SK-N-SH (cell line): ENCODE data around the gene FOXA3. TPM values are rescaled to one million over a fixed set of nuclear protein-coding genes. Genes with fewer than 3 reads are reported as not detected.

Source experiments
- CTCF ChIA-PET: fragments of 300-600, 350-600 bp; formaldehyde crosslinking; extraction: SDS; loops from one replicate; lab custom pipeline; 2021; lab: Yijun Ruan, JAX
- POLR2A ChIA-PET: fragments of 350-600 bp; sonication (Branson Sonifier 250); formaldehyde crosslinking; extraction: SDS; loops from one replicate; lab custom pipeline; 2020; ENCODE audit warnings: antibody characterized with exemption, inconsistent platforms; lab: Yijun Ruan, JAX
- DNase-seq: peaks from one replicate; pipeline ENCODE4 v3.0.0; 2012
- H2AFZ ChIP-seq: fragments of 200-600 bp; sonication (generic); 2 replicates; pipeline ENCODE4 v1.8.1; 2016; ENCODE audit warnings: antibody characterized with exemption, mild to moderate bottlenecking, low read depth
- H3F3A ChIP-seq: fragments of 200-600 bp; sonication (generic); replicated peaks from 2 replicates; pipeline ENCODE3; 2016; ENCODE audit warnings: antibody characterized with exemption, mild to moderate bottlenecking; ENCODE audit not compliant: insufficient read depth
- H3K27ac ChIP-seq, 2 experiments: fragments of 200-500 bp in 1 of 2; fragments of 200-600 bp in 1 of 2; sonication (Bioruptor generic) in 1 of 2; sonication (generic), shearing (Covaris generic) in 1 of 2; 2 replicates each; pipeline versions ENCODE4 v1.5.1 to v1.6.1; 2014 to 2016; ENCODE audit warnings: low read depth in 2 of 2, inconsistent platforms in 1 of 2, low read length in 1 of 2, mild to moderate bottlenecking in 1 of 2, mixed read lengths in 1 of 2
- H3K27me3 ChIP-seq: fragments of 200-600 bp; sonication (generic), shearing (Covaris generic); 2 replicates; pipeline ENCODE4 v1.6.1; 2016; ENCODE audit warnings: mixed run types; ENCODE audit not compliant: insufficient read depth
- H3K36me3 ChIP-seq, 2 experiments: fragments of 200-500 bp in 1 of 2; fragments of 200-600 bp in 1 of 2; sonication (Bioruptor generic) in 1 of 2; sonication (generic) in 1 of 2; replicated peaks in 1 of 2; 2 replicates each; pipeline versions ENCODE3 to v1.5.1; 2014 to 2016; ENCODE audit warnings: low read length in 1 of 2, mild to moderate bottlenecking in 1 of 2; ENCODE audit not compliant: insufficient read depth in 2 of 2, control insufficient read depth in 1 of 2
- H3K4me1 ChIP-seq, 2 experiments: fragments of 200-500 bp in 1 of 2; fragments of 200-600 bp in 1 of 2; sonication (Bioruptor generic) in 1 of 2; sonication (generic), shearing (Covaris generic) in 1 of 2; 2 replicates each; pipeline versions ENCODE4 v1.5.1 to v1.6.1; 2014 to 2016; ENCODE audit warnings: low read depth in 1 of 2, low read length in 1 of 2, mixed run types in 1 of 2; ENCODE audit not compliant: insufficient read depth in 2 of 2, control insufficient read depth in 1 of 2
- H3K4me2 ChIP-seq: fragments of 200-600 bp; sonication (generic), shearing (Covaris generic); 2 replicates; pipeline ENCODE4 v1.6.1; 2017; ENCODE audit warnings: mixed run types
- H3K4me3 ChIP-seq, 2 experiments: fragments of 200-500 bp in 1 of 2; fragments of 200-600 bp in 1 of 2; sonication (Bioruptor generic) in 1 of 2; sonication (generic), shearing (Covaris generic) in 1 of 2; 2 replicates each; pipeline versions ENCODE4 v1.5.1 to v1.8.1; 2014 to 2016; ENCODE audit warnings: low read depth in 2 of 2, inconsistent platforms in 1 of 2, low read length in 1 of 2, mild to moderate bottlenecking in 1 of 2, mixed read lengths in 1 of 2, moderate library complexity in 1 of 2
- H3K79me2 ChIP-seq: fragments of 200-600 bp; sonication (generic); 2 replicates; pipeline ENCODE4 v1.8.1; 2017; ENCODE audit warnings: mild to moderate bottlenecking; ENCODE audit not compliant: insufficient read depth
- H3K9ac ChIP-seq: fragments of 200-600 bp; sonication (generic); 2 replicates; pipeline ENCODE4 v1.6.1; 2017; ENCODE audit warnings: mixed run types
- H3K9me2 ChIP-seq: fragments of 200-600 bp; sonication (generic); 2 replicates; pipeline ENCODE4 v1.6.1; 2017; ENCODE audit warnings: mixed run types
- H3K9me3 ChIP-seq: fragments of 200-600 bp; sonication (generic); 2 replicates; pipeline ENCODE4 v1.6.1; 2017; ENCODE audit warnings: mixed run types, mild to moderate bottlenecking, moderate library complexity
- H4K20me1 ChIP-seq: fragments of 200-600 bp; sonication (generic); 2 replicates; pipeline ENCODE4 v1.6.1; 2017; ENCODE audit warnings: mild to moderate bottlenecking, mixed run types; ENCODE audit not compliant: insufficient read depth
- CHD2 ChIP-seq: fragments of 150-350 bp; IDR thresholded peaks from 2 replicates; pipeline ENCODE4 v1.6.1; 2018; ENCODE audit warnings: low read length; ENCODE audit not compliant: partially characterized antibody
- ELF1 ChIP-seq: IDR thresholded peaks from 2 replicates; pipeline ENCODE4 v1.4.0; 2012
- EP300 ChIP-seq, 2 experiments: IDR thresholded peaks; 2 replicates each; pipeline versions ENCODE4 v1.4.0 to v1.6.1; 2012; ENCODE audit warnings: borderline replicate concordance in 1 of 2, low read depth in 1 of 2, low read length in 1 of 2
- FOSL2 ChIP-seq: IDR thresholded peaks from 2 replicates; pipeline ENCODE4 v1.4.0; 2012; ENCODE audit warnings: low read depth, mild to moderate bottlenecking, moderate library complexity, borderline replicate concordance
- FOXJ3 ChIP-seq: sonication (generic); formaldehyde crosslinking; IDR thresholded peaks from 2 replicates; pipeline ENCODE4 v1.5.1; 2020; ENCODE audit warnings: mild to moderate bottlenecking, missing genetic modification reagents
- FOXM1 ChIP-seq: IDR thresholded peaks from 2 replicates; pipeline ENCODE4 v1.4.0; 2012; ENCODE audit warnings: low read depth, mild to moderate bottlenecking
- GABPA ChIP-seq: IDR thresholded peaks from 2 replicates; pipeline ENCODE4 v1.4.0; 2012; ENCODE audit warnings: low read depth, mild to moderate bottlenecking
- GATA2 ChIP-seq: sonication (generic); formaldehyde crosslinking; IDR thresholded peaks from 2 replicates; pipeline ENCODE4 v1.5.0; 2020; ENCODE audit warnings: mild to moderate bottlenecking, missing genetic modification reagents
- JUND ChIP-seq: IDR thresholded peaks from 2 replicates; pipeline ENCODE4 v1.4.0; 2012
- MXI1 ChIP-seq: IDR thresholded peaks from 2 replicates; pipeline ENCODE4 v1.6.1; 2012; ENCODE audit warnings: mild to moderate bottlenecking, low read depth, low read length, improper control_type of control experiment
- NFIC ChIP-seq: IDR thresholded peaks from 2 replicates; pipeline ENCODE4 v1.4.0; 2012; ENCODE audit warnings: borderline replicate concordance
- NRF1 ChIP-seq: IDR thresholded peaks from 2 replicates; pipeline ENCODE4 v1.6.1; 2012; ENCODE audit warnings: low read depth, mild to moderate bottlenecking, low read length
- RAD21 ChIP-seq: IDR thresholded peaks from 2 replicates; pipeline ENCODE4 v1.6.1; 2012; ENCODE audit warnings: mild to moderate bottlenecking, low read length
- RFX5 ChIP-seq: IDR thresholded peaks from 2 replicates; pipeline ENCODE4 v1.6.1; 2012; ENCODE audit warnings: mild to moderate bottlenecking, improper control_type of control experiment, low read length
- RXRA ChIP-seq: IDR thresholded peaks from 2 replicates; pipeline ENCODE4 v1.4.0; 2012; ENCODE audit warnings: low read depth, mild to moderate bottlenecking, borderline replicate concordance
- SIN3A ChIP-seq: IDR thresholded peaks from 2 replicates; pipeline ENCODE4 v1.6.1; 2012; ENCODE audit warnings: low read depth, mild to moderate bottlenecking, low read length, moderate library complexity, borderline replicate concordance
- SMC3 ChIP-seq: IDR thresholded peaks from 2 replicates; pipeline ENCODE4 v1.6.1; 2012; ENCODE audit warnings: low read depth, low read length, improper control_type of control experiment
- TCF12 ChIP-seq: IDR thresholded peaks from 2 replicates; pipeline ENCODE4 v1.4.0; 2012
- YY1 ChIP-seq: IDR thresholded peaks from 2 replicates; pipeline ENCODE4 v1.4.0; 2012; ENCODE audit warnings: low read depth, mild to moderate bottlenecking
- WGBS: methylation state at CpG from one replicate; pipeline ENCODE4 v1.1.6; 2017; ENCODE audit warnings: low lambda C conversion rate; 5-methylcytosine and 5-hydroxymethylcytosine counted together
- polyA plus RNA-seq, 3 experiments: library from polyadenylated mRNA; depleted of rRNA; stranded (reverse); fragments of >200 nt; gene quantifications; 2 replicates each; pipeline ENCODE4 v1.2.3, GENCODE V29; 2012
- TF ChIP-seq, protein P1 (sequence below): fragments of 200-600 bp; sonication (generic); IDR thresholded peaks from 2 replicates; pipeline ENCODE4 v1.6.1; 2017; ENCODE audit warnings: antibody characterized with exemption, mild to moderate bottlenecking, moderate library complexity
- TF ChIP-seq, protein P2 (sequence below): IDR thresholded peaks from 2 replicates; pipeline ENCODE4 v1.4.0; 2012; ENCODE audit warnings: low read depth, borderline replicate concordance
- TF ChIP-seq, protein P3 (sequence below): IDR thresholded peaks from 2 replicates; pipeline ENCODE4 v1.4.0; 2012; ENCODE audit warnings: low read depth, borderline replicate concordance
- TF ChIP-seq, protein P4 (sequence below): fragments of 150-350 bp; IDR thresholded peaks from 2 replicates; pipeline ENCODE4 v1.6.1; 2017; ENCODE audit warnings: antibody characterized with exemption, low read length, low read depth, borderline replicate concordance

The FOXA3 gene
- polyA plus RNA-seq, 1 of the 3 experiments (the other 2 are of a cell fraction) = 1.5 TPM

DNA sequence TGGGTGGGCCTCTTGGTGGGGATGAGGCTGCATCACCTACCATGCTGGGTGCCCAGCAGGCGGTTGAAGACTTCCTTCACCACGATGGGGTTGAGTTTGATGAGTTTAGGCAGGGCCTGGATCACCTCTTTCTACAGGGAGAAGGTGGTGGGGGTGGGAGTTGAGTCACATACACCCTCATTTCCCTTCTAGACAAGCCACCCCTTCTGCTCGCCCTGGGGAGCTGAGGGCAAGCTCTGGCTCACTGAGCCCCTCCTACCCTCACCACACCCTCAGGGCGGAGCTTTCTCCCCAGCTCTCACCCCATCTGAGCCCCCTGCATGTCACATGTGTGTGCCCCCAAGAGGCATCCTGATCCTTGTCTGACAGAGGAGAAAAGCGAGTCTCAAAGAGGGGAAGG is 41.4 kb upstream of the FOXA3 start:
- Histone ChIP-seq H2AFZ (no peak overlapping the region), H3K4me3 (no peak overlapping the region), H3K79me2 (no peaks in the 10 kb centered on the region), H3K9me3 (no peaks in the 10 kb centered on the region), H3K4me2 (no peak overlapping the region), H3K36me3 (peaks cover 3 to 59% of the 10 kb centered on the region in 2 experiments), H3F3A (peaks cover under 1% of the 10 kb centered on the region), H4K20me1 (no peaks in the 10 kb centered on the region), H3K9me2 (no peaks in the 10 kb centered on the region), H3K9ac (no peak overlapping the region), H3K4me1 (peaks cover 0 to 21% of the 10 kb centered on the region in 2 experiments; a peak in 1 of 4 replicates), H3K27ac (no peak overlapping the region), H3K27me3 (no peaks in the 10 kb centered on the region)
- WGBS = 80% methylated on average over 4 of the region's 5 CpGs
- DNase-seq = no peak
- TF ChIP-seq SMC3 (no peak), RXRA (no peak), FOXM1 (no peak), RFX5 (no peak), NRF1 (no peak), JUND (no peak)
- TF ChIP-seq, protein P1, sequence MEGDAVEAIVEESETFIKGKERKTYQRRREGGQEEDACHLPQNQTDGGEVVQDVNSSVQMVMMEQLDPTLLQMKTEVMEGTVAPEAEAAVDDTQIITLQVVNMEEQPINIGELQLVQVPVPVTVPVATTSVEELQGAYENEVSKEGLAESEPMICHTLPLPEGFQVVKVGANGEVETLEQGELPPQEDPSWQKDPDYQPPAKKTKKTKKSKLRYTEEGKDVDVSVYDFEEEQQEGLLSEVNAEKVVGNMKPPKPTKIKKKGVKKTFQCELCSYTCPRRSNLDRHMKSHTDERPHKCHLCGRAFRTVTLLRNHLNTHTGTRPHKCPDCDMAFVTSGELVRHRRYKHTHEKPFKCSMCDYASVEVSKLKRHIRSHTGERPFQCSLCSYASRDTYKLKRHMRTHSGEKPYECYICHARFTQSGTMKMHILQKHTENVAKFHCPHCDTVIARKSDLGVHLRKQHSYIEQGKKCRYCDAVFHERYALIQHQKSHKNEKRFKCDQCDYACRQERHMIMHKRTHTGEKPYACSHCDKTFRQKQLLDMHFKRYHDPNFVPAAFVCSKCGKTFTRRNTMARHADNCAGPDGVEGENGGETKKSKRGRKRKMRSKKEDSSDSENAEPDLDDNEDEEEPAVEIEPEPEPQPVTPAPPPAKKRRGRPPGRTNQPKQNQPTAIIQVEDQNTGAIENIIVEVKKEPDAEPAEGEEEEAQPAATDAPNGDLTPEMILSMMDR = no peak
- TF ChIP-seq, protein P2, sequence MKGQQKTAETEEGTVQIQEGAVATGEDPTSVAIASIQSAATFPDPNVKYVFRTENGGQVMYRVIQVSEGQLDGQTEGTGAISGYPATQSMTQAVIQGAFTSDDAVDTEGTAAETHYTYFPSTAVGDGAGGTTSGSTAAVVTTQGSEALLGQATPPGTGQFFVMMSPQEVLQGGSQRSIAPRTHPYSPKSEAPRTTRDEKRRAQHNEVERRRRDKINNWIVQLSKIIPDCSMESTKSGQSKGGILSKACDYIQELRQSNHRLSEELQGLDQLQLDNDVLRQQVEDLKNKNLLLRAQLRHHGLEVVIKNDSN = no peak
- ChIA-PET POLR2A (no interaction called here), CTCF (interaction anchor here (0.7 to 10.9 kb wide), 3 partner anchors 7 to 60 kb away, joined by 3 to 137 read pairs (median 10); partner anchors contain the start of gene RSPH6A)

DNA sequence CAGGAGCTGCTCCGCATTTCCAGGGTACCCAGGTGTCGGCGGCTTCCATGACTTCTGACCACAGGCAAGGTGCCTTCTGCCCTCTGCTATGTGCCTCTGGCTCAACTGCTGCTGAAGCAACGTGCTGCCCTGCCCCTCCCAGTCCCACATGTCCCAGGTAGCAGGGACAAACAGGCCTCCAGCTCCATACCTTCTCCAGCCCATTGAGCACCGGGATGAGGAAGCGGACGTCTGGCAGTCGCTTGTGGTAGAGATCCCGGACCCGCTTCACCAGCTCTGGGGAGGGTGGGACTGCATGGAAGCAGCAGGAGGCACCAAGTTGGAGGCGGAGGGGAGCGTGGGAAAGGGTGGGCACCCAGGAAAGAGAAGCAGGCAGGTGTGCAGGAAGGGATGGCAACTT is 40.9 kb upstream of the FOXA3 start:
- H3K36me3 ChIP-seq = peaks cover 3 to 64% of the 10 kb centered on the region in 2 experiments
- peaks cover 0 to 17% of the 10 kb centered on the region in 2 experiments; a peak in 1 of 4 replicates for H3K4me1 ChIP-seq
- H3K9me2 ChIP-seq = no peaks in the 10 kb centered on the region
- H3K4me3 ChIP-seq = no peak overlapping the region
- CTCF ChIA-PET = interaction anchor here (0.7 to 10.9 kb wide), 6 partner anchors 7 to 107 kb away, joined by 3 to 137 read pairs (median 4); partner anchors contain the start of gene RSPH6A
- H3K27ac ChIP-seq = no peak overlapping the region
- TF ChIP-seq, protein P3, sequence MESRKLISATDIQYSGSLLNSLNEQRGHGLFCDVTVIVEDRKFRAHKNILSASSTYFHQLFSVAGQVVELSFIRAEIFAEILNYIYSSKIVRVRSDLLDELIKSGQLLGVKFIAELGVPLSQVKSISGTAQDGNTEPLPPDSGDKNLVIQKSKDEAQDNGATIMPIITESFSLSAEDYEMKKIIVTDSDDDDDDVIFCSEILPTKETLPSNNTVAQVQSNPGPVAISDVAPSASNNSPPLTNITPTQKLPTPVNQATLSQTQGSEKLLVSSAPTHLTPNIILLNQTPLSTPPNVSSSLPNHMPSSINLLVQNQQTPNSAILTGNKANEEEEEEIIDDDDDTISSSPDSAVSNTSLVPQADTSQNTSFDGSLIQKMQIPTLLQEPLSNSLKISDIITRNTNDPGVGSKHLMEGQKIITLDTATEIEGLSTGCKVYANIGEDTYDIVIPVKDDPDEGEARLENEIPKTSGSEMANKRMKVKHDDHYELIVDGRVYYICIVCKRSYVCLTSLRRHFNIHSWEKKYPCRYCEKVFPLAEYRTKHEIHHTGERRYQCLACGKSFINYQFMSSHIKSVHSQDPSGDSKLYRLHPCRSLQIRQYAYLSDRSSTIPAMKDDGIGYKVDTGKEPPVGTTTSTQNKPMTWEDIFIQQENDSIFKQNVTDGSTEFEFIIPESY = no peak
- no peak for TF ChIP-seq NFIC
- no peak for TF ChIP-seq GABPA
- TF ChIP-seq FOSL2 = no peak
- TF ChIP-seq YY1 = no peak
- TF ChIP-seq FOXJ3 (CRISPR knock-in tag) = no peak
- TF ChIP-seq, protein P4, sequence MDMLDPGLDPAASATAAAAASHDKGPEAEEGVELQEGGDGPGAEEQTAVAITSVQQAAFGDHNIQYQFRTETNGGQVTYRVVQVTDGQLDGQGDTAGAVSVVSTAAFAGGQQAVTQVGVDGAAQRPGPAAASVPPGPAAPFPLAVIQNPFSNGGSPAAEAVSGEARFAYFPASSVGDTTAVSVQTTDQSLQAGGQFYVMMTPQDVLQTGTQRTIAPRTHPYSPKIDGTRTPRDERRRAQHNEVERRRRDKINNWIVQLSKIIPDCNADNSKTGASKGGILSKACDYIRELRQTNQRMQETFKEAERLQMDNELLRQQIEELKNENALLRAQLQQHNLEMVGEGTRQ = no peak
- no peak for TF ChIP-seq ELF1
- no peak for TF ChIP-seq MXI1
- TF ChIP-seq SIN3A = no peak
- TF ChIP-seq EP300 (IDR thresholded peaks at IDR 0.05; ENCODE audit: borderline replicate concordance in 1 of 2, low read depth in 1 of 2, low read length in 1 of 2) = no peak
- TF ChIP-seq, protein P2 = no peak
- TF ChIP-seq RFX5 = no peak
- no peak for TF ChIP-seq FOXM1
- no peak for TF ChIP-seq RAD21
- TF ChIP-seq GATA2 (CRISPR knock-in tag) = no peak
- TF ChIP-seq CHD2 = no peak
- no peak for TF ChIP-seq RXRA
- TF ChIP-seq TCF12 = no peak
- TF ChIP-seq, all 33 proteins: peak for 0
- Histone ChIP-seq H3F3A (no peaks in the 10 kb centered on the region), H3K79me2 (no peaks in the 10 kb centered on the region), H4K20me1 (no peaks in the 10 kb centered on the region), H2AFZ (no peak overlapping the region), H3K27me3 (no peaks in the 10 kb centered on the region), H3K9ac (no peak overlapping the region), H3K9me3 (no peaks in the 10 kb centered on the region), H3K4me2 (no peak overlapping the region)
- WGBS = 96% methylated on average over 9 of the region's 12 CpGs
- POLR2A ChIA-PET = no interaction called here
- no peak for DNase-seq
